ENCODE data around the gene SMURF2. TPM values are rescaled to one million over a fixed set of nuclear protein-coding genes. Genes with fewer than 3 reads are reported as not detected.

The SMURF2 gene
- total and polyA plus RNA-seq, 10 of the 15 experiments (the other 5 are each of a cell fraction or from before 2014, with no cell fraction given): 2.8 to 13.4 (median 7.5) TPM

GRCh38 chr17:64506576-64507412, 155.3 kb downstream of the SMURF2 start, which contains the start of gene CEP95 (continued):
- TF ChIP-seq CEBPZ (IDR thresholded peaks at IDR 0.05; ENCODE audit: low read depth, low read length) (no peak), ZBTB40 (IDR thresholded peaks at IDR 0.05; ENCODE audit: borderline replicate concordance) (peak; percentile 90), LARP7 (IDR thresholded peaks at IDR 0.05) (peak; percentile 45), RB1 (IDR thresholded peaks at IDR 0.05; ENCODE audit: borderline replicate concordance) (peak; percentile 72; the same call in 1 of the 2 replicates), E4F1 (IDR thresholded peaks at IDR 0.05; ENCODE audit: borderline replicate concordance, partially characterized antibody) (peak; percentile 81), NFYB (IDR thresholded peaks at IDR 0.05; ENCODE audit: insufficient read depth, low read depth, low read length) (peak; percentile 52; the same call in 1 of the 2 replicates), SRF (IDR thresholded peaks at IDR 0.05; ENCODE audit: low read depth in 2 of 2, low read length in 2 of 2) (no peak; a peak in 1 of 4 replicates), CREB1 (IDR thresholded peaks at IDR 0.05; ENCODE audit: low read depth) (peak; percentile 86), MYB (IDR thresholded peaks at IDR 0.05; ENCODE audit: borderline replicate concordance, low read depth, low read length) (no peak), BCL11A (IDR thresholded peaks at IDR 0.05; ENCODE audit: low read depth, low read length) (no peak), ZNF24 (IDR thresholded peaks at IDR 0.05) (no peak), MEF2A (IDR thresholded peaks at IDR 0.05; ENCODE audit: insufficient read depth, low read depth, low read length) (peak; percentile 39; the same call in 1 of the 2 replicates), CBX3 (IDR thresholded peaks at IDR 0.05; ENCODE audit: borderline replicate concordance, low read depth) (no peak), REST (IDR thresholded peaks at IDR 0.05; ENCODE audit: low read depth, low read length) (no peak), NFYA (IDR thresholded peaks at IDR 0.05; ENCODE audit: borderline replicate concordance, low read depth, low read length) (no peak)
